Measurements from ENCODE around the gene RAB3C.

Gene RAB3C

GRCh38 chr5:58851571-58851970, 268.7 kb downstream of the RAB3C start:
- DNase-seq (ENCODE audit: insufficient read length) (no peak), FAIRE-seq (no peak)
- no peak for TF ChIP-seq TAF1 (IDR thresholded peaks at IDR 0.05; ENCODE audit: borderline replicate concordance, low read depth, low read length)
- TF ChIP-seq POLR2A (IDR thresholded peaks at IDR 0.05; ENCODE audit: low read depth, low read length): no peak
- TF ChIP-seq POLR2AphosphoS5 (IDR thresholded peaks at IDR 0.05; ENCODE audit: low read depth, low read length): no peak

DNA sequence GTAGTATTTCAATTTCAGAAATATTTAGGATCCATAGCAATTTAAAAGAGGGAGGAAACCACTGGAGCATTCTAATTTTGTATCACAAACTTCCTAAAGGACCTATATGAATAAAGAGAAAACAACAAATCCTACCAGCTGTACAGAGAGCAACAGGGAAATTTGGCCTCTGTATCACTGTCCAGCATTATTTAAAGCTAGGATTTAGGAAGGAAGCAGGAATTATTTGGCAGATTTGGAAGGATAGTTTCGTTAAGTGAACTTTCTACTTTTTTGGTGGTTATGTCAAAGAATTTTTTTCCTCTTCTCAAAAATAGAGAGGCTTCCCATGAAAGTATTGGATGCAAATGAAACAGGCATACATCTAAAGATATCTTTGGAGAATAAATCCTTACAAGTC, 269.7 kb downstream of the RAB3C start:
- FAIRE-seq (no peak), DNase-seq (ENCODE audit: insufficient read length) (no peak)
- TF ChIP-seq POLR2AphosphoS5 (IDR thresholded peaks at IDR 0.05; ENCODE audit: low read depth, low read length) (no peak), TAF1 (IDR thresholded peaks at IDR 0.05; ENCODE audit: borderline replicate concordance, low read depth, low read length) (no peak), POLR2A (IDR thresholded peaks at IDR 0.05; ENCODE audit: low read depth, low read length) (no peak)

DNA sequence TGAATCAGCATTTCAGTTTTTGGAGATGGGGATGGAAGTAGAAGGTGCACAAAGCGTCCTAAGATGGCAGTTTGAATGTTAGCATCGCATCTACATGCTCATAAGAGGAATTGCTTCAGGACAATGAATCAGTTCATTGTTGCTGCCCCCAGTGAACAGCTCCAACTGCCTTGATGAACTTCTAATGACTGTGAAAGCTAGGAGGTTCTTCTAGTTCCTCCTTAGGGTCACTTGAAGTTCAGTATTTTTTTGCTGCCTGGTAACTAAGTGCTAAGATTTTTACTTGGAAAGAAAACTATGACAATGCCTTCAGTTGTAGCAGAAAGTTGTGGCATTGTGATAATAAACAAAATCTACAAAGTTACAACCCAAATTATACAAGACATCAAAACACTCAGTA, 271.6 kb downstream of the RAB3C start:
- no peak for TF ChIP-seq POLR2AphosphoS5 (IDR thresholded peaks at IDR 0.05; ENCODE audit: low read depth, low read length)
- no peak for FAIRE-seq
- no peak for DNase-seq (ENCODE audit: insufficient read length)

DNA sequence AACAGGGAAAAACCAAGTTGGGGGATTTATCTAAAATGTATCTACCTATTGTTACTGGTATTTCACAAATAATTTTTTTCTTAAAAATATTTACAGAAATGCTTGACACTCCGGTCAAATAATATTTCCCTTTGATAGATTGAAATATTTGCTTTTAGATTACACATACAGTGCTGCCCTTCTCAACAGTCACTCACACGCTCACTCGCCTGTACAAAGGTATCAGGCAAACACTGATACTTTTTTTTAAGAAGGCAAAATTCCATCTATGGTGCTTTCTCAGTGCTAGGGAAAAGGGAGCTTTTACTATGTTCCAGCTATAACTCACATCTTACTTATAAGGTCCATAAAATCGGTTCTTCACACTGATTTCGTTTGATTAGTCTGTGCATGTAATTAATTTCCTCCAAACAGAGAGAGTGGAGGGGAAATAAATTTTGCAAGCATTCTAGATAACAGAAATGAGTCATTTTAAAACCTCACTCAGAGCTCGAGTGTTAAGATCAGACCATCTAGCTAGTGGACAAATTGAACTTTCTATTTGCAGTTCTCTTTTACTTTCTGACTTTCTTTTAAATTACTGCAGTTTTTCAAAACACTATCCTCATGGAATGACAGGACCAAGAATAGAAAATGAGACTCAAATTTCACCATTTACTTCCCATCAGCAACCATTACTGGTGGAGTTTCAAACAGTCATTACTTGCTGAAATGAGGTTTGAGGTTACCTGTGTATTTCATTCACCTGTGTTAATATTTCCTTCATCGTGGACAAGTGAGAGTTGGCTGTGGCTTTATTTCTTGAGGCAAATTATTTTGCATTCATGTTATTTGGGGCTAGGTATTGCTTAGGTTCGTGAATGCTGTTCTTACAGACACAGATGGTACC, 273.2 kb downstream of the RAB3C start:
- FAIRE-seq: no peak
- TF ChIP-seq POLR2AphosphoS5 (IDR thresholded peaks at IDR 0.05; ENCODE audit: low read depth, low read length) (no peak), POLR2A (IDR thresholded peaks at IDR 0.05; ENCODE audit: low read depth, low read length) (no peak), TAF1 (IDR thresholded peaks at IDR 0.05; ENCODE audit: borderline replicate concordance, low read depth, low read length) (no peak)
- DNase-seq (ENCODE audit: insufficient read length): no peak

GRCh38 chr5:58857609-58858008, 274.7 kb downstream of the RAB3C start:
- no peak for TF ChIP-seq POLR2AphosphoS5 (IDR thresholded peaks at IDR 0.05; ENCODE audit: low read depth, low read length)
- TF ChIP-seq POLR2A (IDR thresholded peaks at IDR 0.05; ENCODE audit: low read depth, low read length): no peak
- no peak for TF ChIP-seq TAF1 (IDR thresholded peaks at IDR 0.05; ENCODE audit: borderline replicate concordance, low read depth, low read length)

GRCh38 chr5:58860680-58861079, 277.8 kb downstream of the RAB3C start:
- DNase-seq (ENCODE audit: insufficient read length): no peak

More at GRCh38 chr5:58857609-58858008, 274.7 kb downstream of the RAB3C start:
- FAIRE-seq (no peak), DNase-seq (ENCODE audit: insufficient read length) (no peak)

GRCh38 chr5:58868931-58869330, 286.1 kb downstream of the RAB3C start:
- no peak for FAIRE-seq
- TF ChIP-seq POLR2A (IDR thresholded peaks at IDR 0.05; ENCODE audit: low read depth, low read length) (no peak), POLR2AphosphoS5 (IDR thresholded peaks at IDR 0.05; ENCODE audit: low read depth, low read length) (no peak), TAF1 (IDR thresholded peaks at IDR 0.05; ENCODE audit: borderline replicate concordance, low read depth, low read length) (no peak)
- DNase-seq (ENCODE audit: insufficient read length): no peak

More at GRCh38 chr5:58860680-58861079, 277.8 kb downstream of the RAB3C start:
- TF ChIP-seq POLR2A (IDR thresholded peaks at IDR 0.05; ENCODE audit: low read depth, low read length) (no peak), TAF1 (IDR thresholded peaks at IDR 0.05; ENCODE audit: borderline replicate concordance, low read depth, low read length) (no peak), POLR2AphosphoS5 (IDR thresholded peaks at IDR 0.05; ENCODE audit: low read depth, low read length) (no peak)
- FAIRE-seq: no peak

- TF ChIP-seq TAF1 (IDR thresholded peaks at IDR 0.05; ENCODE audit: borderline replicate concordance, low read depth, low read length): no peak
- TF ChIP-seq POLR2AphosphoS5 (IDR thresholded peaks at IDR 0.05; ENCODE audit: low read depth, low read length): no peak
- TF ChIP-seq POLR2A (IDR thresholded peaks at IDR 0.05; ENCODE audit: low read depth, low read length): no peak
- DNase-seq (ENCODE audit: insufficient read length) (no peak), FAIRE-seq (peak; percentile 65)
Measured at GRCh38 chr5:58871648-58872242, 288.9 kb downstream of the RAB3C start.

GRCh38 chr5:58872670-58873273, 289.9 kb downstream of the RAB3C start:
- TF ChIP-seq TAF1 (IDR thresholded peaks at IDR 0.05; ENCODE audit: borderline replicate concordance, low read depth, low read length): no peak
- no peak for FAIRE-seq
- no peak for DNase-seq (ENCODE audit: insufficient read length)

DNA sequence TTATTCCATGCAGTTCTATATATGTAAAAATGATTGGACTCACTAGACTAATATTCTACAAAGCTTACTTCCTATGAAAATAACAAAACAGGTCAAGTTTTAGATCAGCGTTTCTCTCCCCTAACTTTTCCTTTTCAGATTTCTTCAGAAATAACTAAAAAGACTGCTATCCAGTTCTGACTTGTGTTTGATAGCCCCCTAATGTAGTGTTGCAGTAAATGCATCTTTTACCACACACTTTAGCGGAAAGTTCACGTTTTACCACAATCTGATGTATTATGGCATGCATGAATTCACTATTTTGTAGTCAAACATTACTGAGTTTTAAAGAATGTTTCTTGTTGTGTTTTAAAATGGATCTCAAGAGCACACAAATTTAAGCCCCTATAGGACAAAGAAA, 292.7 kb downstream of the RAB3C start:
- FAIRE-seq: no peak

DNA sequence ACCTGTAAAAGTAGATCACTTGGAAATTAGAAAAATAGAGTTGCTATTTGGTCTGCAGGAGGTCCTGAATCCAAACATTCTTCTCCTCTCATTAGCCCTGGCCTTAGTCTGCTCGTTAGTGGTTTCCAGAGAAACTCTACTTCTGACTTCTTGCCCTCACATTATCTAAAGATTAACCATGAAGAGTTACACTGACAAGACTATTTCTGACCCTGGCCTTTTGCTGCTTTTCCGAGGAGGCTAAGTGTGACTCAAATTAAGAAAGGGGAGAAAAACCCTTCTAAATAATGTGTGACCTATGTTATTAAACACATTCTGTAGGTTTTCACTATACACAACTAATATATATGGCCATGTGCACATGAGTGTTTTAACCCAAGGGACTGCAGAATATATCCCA, 302.4 kb downstream of the RAB3C start:
- TF ChIP-seq POLR2A (IDR thresholded peaks at IDR 0.05; ENCODE audit: low read depth, low read length) (no peak), POLR2AphosphoS5 (IDR thresholded peaks at IDR 0.05; ENCODE audit: low read depth, low read length) (no peak), TAF1 (IDR thresholded peaks at IDR 0.05; ENCODE audit: borderline replicate concordance, low read depth, low read length) (no peak)
- FAIRE-seq: no peak
- DNase-seq (ENCODE audit: insufficient read length): no peak

More for the DNA sequence above, 292.7 kb downstream of the RAB3C start:
- no peak for TF ChIP-seq TAF1 (IDR thresholded peaks at IDR 0.05; ENCODE audit: borderline replicate concordance, low read depth, low read length)
- no peak for TF ChIP-seq POLR2AphosphoS5 (IDR thresholded peaks at IDR 0.05; ENCODE audit: low read depth, low read length)
- DNase-seq (ENCODE audit: insufficient read length): no peak
